Kidney (tissue), 14 donors: ENCODE results near the gene LCN6. TPM values are rescaled to one million over a fixed set of nuclear protein-coding genes. Genes with fewer than 3 reads are reported as not detected.
"Not testable (repeated sequence)": the region's sequence is repeated elsewhere in the genome, so short reads cannot be mapped to it uniquely, and the experiment has no call there.

Source experiments
- DNase-seq, 5 donors: peaks; one replicate each; pipeline ENCODE4 v3.0.0-alpha.2; 2013 to 2020
- FAIRE-seq: peaks from 2 replicates; lab custom pipeline; 2012; peaks lifted over from hg19 to GRCh38; lab: Jason Lieb, UNC
- H3K27ac ChIP-seq, 2 donors: one replicate each; pipeline ENCODE4 v1.7.0; 2013; ENCODE audit warnings: low read depth in 2 of 2, low read length in 2 of 2, inconsistent platforms in 1 of 2
- H3K27me3 ChIP-seq: one replicate; pipeline ENCODE4 v1.7.1; 2013; ENCODE audit warnings: low read length, inconsistent platforms; ENCODE audit not compliant: control insufficient read depth, insufficient read depth
- H3K36me3 ChIP-seq, 3 donors: one replicate each; pipeline versions ENCODE4 v1.7.0 to v1.7.1; 2013; ENCODE audit warnings: low read length in 3 of 3, control low read depth in 1 of 3, inconsistent platforms in 1 of 3; ENCODE audit not compliant: insufficient read depth in 3 of 3, control insufficient read depth in 2 of 3
- H3K4me1 ChIP-seq, 3 donors: one replicate each; pipeline versions ENCODE4 v1.7.0 to v1.7.1; 2013; ENCODE audit warnings: low read length in 3 of 3, inconsistent platforms in 1 of 3, low read depth in 1 of 3; ENCODE audit not compliant: control insufficient read depth in 2 of 3, insufficient read depth in 2 of 3
- H3K4me3 ChIP-seq, 3 donors: one replicate each; pipeline versions ENCODE4 v1.7.0 to v1.8.1; 2013; ENCODE audit warnings: low read length in 3 of 3, control low read depth in 1 of 3, inconsistent platforms in 1 of 3
- H3K9ac ChIP-seq, 3 donors: one replicate each; pipeline versions ENCODE4 v1.7.0 to v1.7.1; 2013; ENCODE audit warnings: low read length in 3 of 3, control low read depth in 1 of 3, inconsistent platforms in 1 of 3
- H3K9me3 ChIP-seq, 3 donors: one replicate each; pipeline versions ENCODE4 v1.7.0 to v1.7.1; 2013; ENCODE audit warnings: low read length in 3 of 3, control low read depth in 1 of 3, inconsistent platforms in 1 of 3; ENCODE audit not compliant: control insufficient read depth in 2 of 3, insufficient read depth in 1 of 3
- intact Hi-C: fragments of 100-400 bp; cut with DNase I; formaldehyde crosslinking; loops from one replicate; pipeline ENCODE4 v1.11.1; 2022
- polyA plus RNA-seq: library from polyadenylated mRNA; stranded (reverse); fragments of 350-450 nt; fragmentation: Illumina TruSeq; extraction: RNeasy Lipid Tissue Mini Kit (QIAGEN cat#74804); gene quantifications from one replicate; pipeline ENCODE4 v1.2.3, GENCODE V29; 2014; ENCODE audit warnings: low read depth, low replicate concordance; ENCODE audit not compliant: insufficient read depth
- total RNA-seq: library from RNA; stranded (reverse); fragmentation: NEBNext Ultra II Directional; extraction: Animal tissue kit (Norgen Biotek cat#: 25700); gene quantifications from one replicate; pipeline ENCODE4 v1.2.1, GENCODE V29; 2021
- TF ChIP-seq, protein P1 (sequence below): IDR thresholded peaks from 3 replicates; pipeline ENCODE4 v1.5.1; 2012; ENCODE audit warnings: mild to moderate bottlenecking, moderate library complexity, borderline replicate concordance; ENCODE audit not compliant: insufficient read depth; ENCODE audit errors: extremely low read depth
- donor health status: control.
- donor health status: control.
- donor health status: control.
- donor health status: control.
- donor health status: control.
- donor health status: DM: yes; HTN: yes; CAD: no.
- donor health status: Normal renal cell carcinoma (clear cell type).

LCN6 gene
- total and polyA plus RNA-seq, 2 donors from 2014 or later: 16.0 TPM; not detected in 1

DNA sequence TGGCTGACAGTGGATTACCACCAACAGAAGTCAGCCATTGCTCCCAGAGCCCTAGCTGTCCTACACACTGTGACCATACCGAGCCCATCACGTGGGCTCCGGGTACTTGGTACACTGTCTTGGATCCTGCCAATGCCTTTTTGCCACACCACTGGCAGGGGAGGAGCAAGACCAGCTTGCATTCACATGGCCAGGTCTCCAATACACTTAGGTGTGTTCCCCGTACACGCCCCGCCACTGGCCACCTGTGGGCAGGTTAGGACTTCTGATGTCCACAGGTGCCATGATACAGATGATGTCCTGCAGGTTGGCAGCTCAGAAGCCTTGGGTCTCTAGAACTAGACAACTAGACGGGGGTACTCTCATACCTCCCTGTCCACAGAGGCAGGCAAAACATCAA lies 41.3 kb downstream of the LCN6 start:
- intact Hi-C loops: no loop called here
- no peak overlapping the region for H3K4me3 ChIP-seq
- H3K27ac ChIP-seq: no peak overlapping the region
- no peaks in the 10 kb centered on the region for H3K9me3 ChIP-seq
- H3K4me1 ChIP-seq: peaks cover 0 to 4% (median 0%) of the 10 kb centered on the region in 3 donors
- TF ChIP-seq, protein P1, sequence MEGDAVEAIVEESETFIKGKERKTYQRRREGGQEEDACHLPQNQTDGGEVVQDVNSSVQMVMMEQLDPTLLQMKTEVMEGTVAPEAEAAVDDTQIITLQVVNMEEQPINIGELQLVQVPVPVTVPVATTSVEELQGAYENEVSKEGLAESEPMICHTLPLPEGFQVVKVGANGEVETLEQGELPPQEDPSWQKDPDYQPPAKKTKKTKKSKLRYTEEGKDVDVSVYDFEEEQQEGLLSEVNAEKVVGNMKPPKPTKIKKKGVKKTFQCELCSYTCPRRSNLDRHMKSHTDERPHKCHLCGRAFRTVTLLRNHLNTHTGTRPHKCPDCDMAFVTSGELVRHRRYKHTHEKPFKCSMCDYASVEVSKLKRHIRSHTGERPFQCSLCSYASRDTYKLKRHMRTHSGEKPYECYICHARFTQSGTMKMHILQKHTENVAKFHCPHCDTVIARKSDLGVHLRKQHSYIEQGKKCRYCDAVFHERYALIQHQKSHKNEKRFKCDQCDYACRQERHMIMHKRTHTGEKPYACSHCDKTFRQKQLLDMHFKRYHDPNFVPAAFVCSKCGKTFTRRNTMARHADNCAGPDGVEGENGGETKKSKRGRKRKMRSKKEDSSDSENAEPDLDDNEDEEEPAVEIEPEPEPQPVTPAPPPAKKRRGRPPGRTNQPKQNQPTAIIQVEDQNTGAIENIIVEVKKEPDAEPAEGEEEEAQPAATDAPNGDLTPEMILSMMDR: no peak
- no peak for DNase-seq
- H3K27me3 ChIP-seq: no peaks in the 10 kb centered on the region
- FAIRE-seq: no peak
- no peak overlapping the region for H3K9ac ChIP-seq
- H3K36me3 ChIP-seq: no peaks in the 10 kb centered on the region

DNA sequence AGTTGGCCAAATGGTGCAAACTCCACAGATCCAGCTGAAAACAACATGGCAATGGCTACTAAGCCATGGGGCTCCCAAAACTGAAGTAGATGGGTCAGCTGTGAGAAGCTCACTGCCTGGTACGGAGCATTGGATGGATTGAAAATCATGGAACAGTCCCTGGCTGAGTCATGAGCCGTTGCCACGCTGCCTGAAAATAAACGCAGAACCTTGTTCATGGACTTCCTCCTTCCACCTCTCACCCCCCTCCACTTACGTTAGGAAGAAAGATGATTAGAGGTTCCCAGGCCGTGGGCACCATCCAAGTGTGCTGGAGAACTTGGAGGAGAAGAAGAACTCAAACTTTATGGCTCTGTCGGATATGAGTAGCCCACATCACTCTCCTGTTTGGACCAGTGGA lies 42.8 kb downstream of the LCN6 start:
- H3K9me3 ChIP-seq: no peaks in the 10 kb centered on the region
- TF ChIP-seq, protein P1: no peak
- H3K4me1 ChIP-seq: no peaks in the 10 kb centered on the region
- DNase-seq (no peak), FAIRE-seq (no peak)
- intact Hi-C loops: no loop called here
- no peak overlapping the region for H3K9ac ChIP-seq
- H3K4me3 ChIP-seq: no peak overlapping the region
- peaks cover 2% of the 10 kb centered on the region for H3K27me3 ChIP-seq
- no peaks in the 10 kb centered on the region for H3K36me3 ChIP-seq
- no peak overlapping the region for H3K27ac ChIP-seq

DNA sequence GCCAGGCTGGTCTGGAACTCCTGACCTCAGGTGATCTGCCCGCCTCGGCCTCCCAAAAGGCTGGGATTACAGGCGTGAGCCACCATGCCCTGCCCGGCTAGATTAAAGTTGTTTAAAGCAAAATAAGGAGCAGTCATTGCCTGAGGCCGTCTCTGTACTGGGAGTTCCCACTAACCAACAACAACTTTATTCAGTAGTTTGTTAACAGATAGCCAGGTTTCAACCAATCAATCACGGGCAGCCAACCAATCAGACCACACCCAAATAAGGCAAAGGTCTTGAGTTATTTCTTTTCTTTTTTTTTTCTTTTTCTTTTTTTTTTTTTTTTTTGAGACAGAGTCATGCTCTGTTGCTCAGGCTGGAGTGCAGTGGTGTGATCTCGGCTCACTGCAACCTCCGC lies 43.6 kb downstream of the LCN6 start:
- DNase-seq, intact Hi-C loops, H3K4me3 ChIP-seq, H3K36me3 ChIP-seq, H3K9ac ChIP-seq, H3K9me3 ChIP-seq, H3K4me1 ChIP-seq, H3K27me3 ChIP-seq, H3K27ac ChIP-seq, FAIRE-seq: not testable (repeated sequence)

DNA sequence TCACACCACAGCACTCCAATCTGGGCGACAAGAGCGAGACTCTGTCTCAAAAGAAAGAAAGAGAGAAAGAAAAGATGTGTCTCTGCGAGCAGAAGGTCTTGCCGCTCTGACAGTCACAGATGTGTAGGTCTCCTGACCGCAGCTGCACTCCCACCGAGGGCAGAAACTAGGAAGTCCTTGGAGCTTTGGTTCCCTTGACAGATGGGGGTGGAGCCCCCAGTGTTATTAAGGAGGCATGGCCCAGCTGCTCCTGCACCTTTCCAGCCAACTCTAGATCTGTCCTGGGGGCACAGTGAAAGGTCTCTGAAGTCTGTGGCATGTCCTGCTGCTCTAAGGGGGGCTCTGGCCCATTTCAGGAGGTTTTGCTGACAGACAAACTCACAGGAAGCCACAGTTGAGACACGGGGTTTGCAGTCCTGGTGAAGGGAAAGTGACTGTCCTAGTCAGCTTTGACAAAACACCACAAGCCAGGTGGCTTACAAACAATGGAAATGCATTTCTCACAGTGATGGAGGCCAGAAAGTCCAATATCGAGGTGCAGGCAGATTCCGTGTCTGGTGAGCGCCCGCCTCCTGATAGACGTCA lies 45.0 kb downstream of the LCN6 start:
- H3K9me3 ChIP-seq: no peaks in the 10 kb centered on the region
- no peak for FAIRE-seq
- intact Hi-C loops: no loop called here
- no peak overlapping the region for H3K27ac ChIP-seq
- no peaks in the 10 kb centered on the region for H3K36me3 ChIP-seq
- DNase-seq: no peak
- H3K9ac ChIP-seq: no peak overlapping the region
- TF ChIP-seq, protein P1: no peak
- H3K4me1 ChIP-seq: peaks cover 0 to 5% (median 0%) of the 10 kb centered on the region in 3 donors
- peaks cover 2% of the 10 kb centered on the region for H3K27me3 ChIP-seq
- H3K4me3 ChIP-seq: no peak overlapping the region
